Measurements from ENCODE around the gene DNAJB13.

DNAJB13 gene

GRCh38 chr11:73974604-73975478, 24.0 kb downstream of the DNAJB13 start:
- TF ChIP-seq, protein P1, sequence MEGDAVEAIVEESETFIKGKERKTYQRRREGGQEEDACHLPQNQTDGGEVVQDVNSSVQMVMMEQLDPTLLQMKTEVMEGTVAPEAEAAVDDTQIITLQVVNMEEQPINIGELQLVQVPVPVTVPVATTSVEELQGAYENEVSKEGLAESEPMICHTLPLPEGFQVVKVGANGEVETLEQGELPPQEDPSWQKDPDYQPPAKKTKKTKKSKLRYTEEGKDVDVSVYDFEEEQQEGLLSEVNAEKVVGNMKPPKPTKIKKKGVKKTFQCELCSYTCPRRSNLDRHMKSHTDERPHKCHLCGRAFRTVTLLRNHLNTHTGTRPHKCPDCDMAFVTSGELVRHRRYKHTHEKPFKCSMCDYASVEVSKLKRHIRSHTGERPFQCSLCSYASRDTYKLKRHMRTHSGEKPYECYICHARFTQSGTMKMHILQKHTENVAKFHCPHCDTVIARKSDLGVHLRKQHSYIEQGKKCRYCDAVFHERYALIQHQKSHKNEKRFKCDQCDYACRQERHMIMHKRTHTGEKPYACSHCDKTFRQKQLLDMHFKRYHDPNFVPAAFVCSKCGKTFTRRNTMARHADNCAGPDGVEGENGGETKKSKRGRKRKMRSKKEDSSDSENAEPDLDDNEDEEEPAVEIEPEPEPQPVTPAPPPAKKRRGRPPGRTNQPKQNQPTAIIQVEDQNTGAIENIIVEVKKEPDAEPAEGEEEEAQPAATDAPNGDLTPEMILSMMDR (IDR thresholded peaks at IDR 0.05; ENCODE audit: extremely low read depth, insufficient read depth, missing control alignments) = no peak
- no peak for DNase-seq (ENCODE audit: low spot score)

GRCh38 chr11:73975479-73975757, 24.6 kb downstream of the DNAJB13 start:
- in situ Hi-C loops (cut with MboI; ENCODE audit: low pct_unique_long_range_greater_than_20kb, low sequenced_read_pairs, unreplicated experiment) = no loop called here
- no peak for DNase-seq (ENCODE audit: low spot score)
- TF ChIP-seq, protein P1 (IDR thresholded peaks at IDR 0.05; ENCODE audit: extremely low read depth, insufficient read depth, missing control alignments) = no peak

More at GRCh38 chr11:73974604-73975478, 24.0 kb downstream of the DNAJB13 start:
- in situ Hi-C loops (cut with MboI; ENCODE audit: low pct_unique_long_range_greater_than_20kb, low sequenced_read_pairs, unreplicated experiment) = loop anchor here (25.0 kb wide), 1 partner anchor 337 kb away; the partner anchor contains the start of gene P4HA3

DNA sequence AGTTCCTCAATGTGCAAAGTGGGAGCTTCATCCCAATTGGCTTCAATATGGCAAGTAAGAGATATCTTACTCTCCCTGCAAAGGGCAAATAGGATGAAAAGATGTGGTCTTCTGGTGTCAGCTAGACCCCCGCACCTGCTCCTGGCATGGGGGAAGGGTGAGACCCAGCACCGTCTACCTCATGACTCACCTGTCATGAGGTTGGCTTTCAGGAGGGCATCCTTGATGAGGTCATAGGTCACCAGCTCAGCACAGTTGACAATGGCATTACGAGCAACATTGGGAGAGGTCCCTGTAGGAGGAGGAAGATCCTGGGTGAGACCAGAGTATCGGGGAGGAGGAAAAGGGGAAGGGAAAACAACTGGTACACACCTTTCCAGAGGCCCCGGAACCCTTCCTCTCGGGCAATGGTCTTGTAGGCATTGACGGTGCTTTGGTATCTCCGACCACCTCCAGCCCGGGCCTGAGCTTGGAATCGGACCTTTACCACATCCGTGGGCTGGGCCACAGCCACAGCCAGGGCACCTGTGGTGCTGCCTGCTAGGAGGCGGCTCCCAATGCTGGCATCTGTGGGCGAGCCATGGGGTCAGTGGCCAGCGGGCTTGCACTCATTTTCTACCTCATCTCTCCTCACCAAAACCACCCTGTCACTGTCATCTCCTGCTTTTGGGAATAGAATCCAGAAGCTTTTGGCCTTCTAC, 25.8 kb downstream of the DNAJB13 start:
- in situ Hi-C loops (cut with MboI; ENCODE audit: low pct_unique_long_range_greater_than_20kb, low sequenced_read_pairs, unreplicated experiment) = no loop called here
- no peak for DNase-seq (ENCODE audit: low spot score)
- TF ChIP-seq, protein P1 (IDR thresholded peaks at IDR 0.05; ENCODE audit: extremely low read depth, insufficient read depth, missing control alignments) = no peak

DNA sequence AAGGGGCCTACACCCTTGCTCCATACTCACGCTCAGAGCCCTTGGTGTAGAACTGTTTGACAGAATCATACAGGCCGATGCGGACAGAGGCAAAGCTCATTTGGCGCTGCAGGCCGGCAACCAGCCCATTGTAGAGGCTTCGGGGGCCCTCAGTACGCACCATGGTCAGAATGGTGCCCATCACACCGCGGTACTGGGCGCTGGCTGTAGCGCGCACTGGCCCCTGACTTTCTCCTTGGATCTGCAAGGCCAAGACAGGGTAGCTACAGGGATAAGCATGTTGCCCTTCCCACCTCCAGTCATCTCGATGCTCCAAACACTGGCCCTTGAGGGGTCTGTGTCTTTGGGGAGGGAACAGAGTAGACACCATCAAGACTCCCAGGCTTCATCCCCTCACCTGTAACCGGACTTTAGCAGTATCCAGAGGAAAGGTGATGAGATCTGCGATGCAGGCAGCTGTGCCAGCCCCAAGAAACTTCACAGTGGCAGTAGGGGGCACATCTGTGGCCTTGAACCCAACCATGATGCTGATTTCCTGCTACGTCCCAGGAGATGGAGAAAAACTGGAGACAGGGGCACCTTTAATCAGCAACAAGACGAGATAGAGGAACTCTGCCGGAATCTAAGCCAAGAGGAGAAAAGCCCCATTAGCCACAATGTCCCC, 27.2 kb downstream of the DNAJB13 start:
- in situ Hi-C loops (cut with MboI; ENCODE audit: low pct_unique_long_range_greater_than_20kb, low sequenced_read_pairs, unreplicated experiment) = no loop called here
- DNase-seq (ENCODE audit: low spot score) = no peak
- TF ChIP-seq, protein P1 (IDR thresholded peaks at IDR 0.05; ENCODE audit: extremely low read depth, insufficient read depth, missing control alignments) = no peak

GRCh38 chr11:73978576-73979086, 27.8 kb downstream of the DNAJB13 start:
- in situ Hi-C loops (cut with MboI; ENCODE audit: low pct_unique_long_range_greater_than_20kb, low sequenced_read_pairs, unreplicated experiment) = no loop called here
- no peak for DNase-seq (ENCODE audit: low spot score)
- TF ChIP-seq, protein P1 (IDR thresholded peaks at IDR 0.05; ENCODE audit: extremely low read depth, insufficient read depth, missing control alignments) = no peak

Measured in GM13977 (cell line).